ENCODE measurements around the gene DLG4.
A peak's percentile ranks its signal among the peaks of the same experiment; 100 is the strongest.

The DLG4 gene

DNA sequence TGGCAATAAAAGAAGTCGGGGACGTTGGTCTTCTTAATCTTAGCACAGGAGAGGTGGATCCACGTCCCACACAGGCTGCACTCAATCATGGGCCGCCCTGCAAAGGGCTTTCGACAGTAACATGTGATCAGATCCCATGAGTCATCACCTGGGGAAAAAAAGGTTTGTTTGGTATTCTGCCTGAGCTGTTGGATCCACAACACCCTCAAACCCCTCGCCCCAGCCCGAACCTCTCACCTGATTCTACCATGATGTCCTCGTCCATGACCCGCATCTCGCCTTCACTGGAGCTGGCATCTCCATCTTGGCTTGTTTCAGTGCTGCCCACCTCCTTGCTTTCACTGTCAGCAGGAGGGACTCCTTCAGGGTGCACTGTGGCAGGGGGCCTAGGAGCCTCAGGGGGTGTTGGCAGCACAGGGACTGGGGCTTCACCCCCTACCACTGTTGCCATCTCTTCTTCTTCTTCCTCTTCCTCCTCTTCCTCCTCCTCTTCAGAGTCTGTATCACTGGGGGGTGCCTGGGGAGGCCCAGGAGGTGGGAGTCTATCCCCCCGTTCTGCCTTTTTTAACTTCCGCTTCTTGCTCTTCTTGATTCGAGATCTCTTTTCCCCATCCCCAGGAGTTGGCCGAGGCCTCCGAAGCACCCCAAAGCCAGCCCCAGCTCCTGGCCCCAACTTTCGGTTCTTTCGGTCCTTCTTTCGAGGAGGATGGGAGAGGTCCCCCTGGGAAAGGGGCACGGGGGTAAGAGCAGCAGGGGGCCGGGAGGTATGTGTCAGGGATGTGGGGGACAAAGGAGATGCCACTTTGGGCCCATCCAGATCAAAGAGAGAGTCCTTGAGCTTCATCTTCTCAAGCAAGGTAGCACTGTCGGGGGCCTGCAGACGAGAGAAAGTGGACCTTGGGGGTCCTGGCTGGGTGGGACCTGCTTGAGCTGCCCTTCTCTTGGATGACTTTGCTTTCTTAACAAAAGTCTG lies 16.3 kb upstream of the DLG4 start:
- Histone ChIP-seq H3K27me3 (no peaks in the 10 kb centered on the region), H3K36me3 (peaks cover 25% of the 10 kb centered on the region), H3K4me1 (no peaks in the 10 kb centered on the region), H3K4me3 (ENCODE audit: low read depth, low read length) (no peak overlapping the region), H3K9me3 (no peaks in the 10 kb centered on the region)
- TF ChIP-seq, protein P1, sequence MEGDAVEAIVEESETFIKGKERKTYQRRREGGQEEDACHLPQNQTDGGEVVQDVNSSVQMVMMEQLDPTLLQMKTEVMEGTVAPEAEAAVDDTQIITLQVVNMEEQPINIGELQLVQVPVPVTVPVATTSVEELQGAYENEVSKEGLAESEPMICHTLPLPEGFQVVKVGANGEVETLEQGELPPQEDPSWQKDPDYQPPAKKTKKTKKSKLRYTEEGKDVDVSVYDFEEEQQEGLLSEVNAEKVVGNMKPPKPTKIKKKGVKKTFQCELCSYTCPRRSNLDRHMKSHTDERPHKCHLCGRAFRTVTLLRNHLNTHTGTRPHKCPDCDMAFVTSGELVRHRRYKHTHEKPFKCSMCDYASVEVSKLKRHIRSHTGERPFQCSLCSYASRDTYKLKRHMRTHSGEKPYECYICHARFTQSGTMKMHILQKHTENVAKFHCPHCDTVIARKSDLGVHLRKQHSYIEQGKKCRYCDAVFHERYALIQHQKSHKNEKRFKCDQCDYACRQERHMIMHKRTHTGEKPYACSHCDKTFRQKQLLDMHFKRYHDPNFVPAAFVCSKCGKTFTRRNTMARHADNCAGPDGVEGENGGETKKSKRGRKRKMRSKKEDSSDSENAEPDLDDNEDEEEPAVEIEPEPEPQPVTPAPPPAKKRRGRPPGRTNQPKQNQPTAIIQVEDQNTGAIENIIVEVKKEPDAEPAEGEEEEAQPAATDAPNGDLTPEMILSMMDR (IDR thresholded peaks at IDR 0.05; ENCODE audit: low read depth, low read length): no peak
- no peak for DNase-seq

DNA sequence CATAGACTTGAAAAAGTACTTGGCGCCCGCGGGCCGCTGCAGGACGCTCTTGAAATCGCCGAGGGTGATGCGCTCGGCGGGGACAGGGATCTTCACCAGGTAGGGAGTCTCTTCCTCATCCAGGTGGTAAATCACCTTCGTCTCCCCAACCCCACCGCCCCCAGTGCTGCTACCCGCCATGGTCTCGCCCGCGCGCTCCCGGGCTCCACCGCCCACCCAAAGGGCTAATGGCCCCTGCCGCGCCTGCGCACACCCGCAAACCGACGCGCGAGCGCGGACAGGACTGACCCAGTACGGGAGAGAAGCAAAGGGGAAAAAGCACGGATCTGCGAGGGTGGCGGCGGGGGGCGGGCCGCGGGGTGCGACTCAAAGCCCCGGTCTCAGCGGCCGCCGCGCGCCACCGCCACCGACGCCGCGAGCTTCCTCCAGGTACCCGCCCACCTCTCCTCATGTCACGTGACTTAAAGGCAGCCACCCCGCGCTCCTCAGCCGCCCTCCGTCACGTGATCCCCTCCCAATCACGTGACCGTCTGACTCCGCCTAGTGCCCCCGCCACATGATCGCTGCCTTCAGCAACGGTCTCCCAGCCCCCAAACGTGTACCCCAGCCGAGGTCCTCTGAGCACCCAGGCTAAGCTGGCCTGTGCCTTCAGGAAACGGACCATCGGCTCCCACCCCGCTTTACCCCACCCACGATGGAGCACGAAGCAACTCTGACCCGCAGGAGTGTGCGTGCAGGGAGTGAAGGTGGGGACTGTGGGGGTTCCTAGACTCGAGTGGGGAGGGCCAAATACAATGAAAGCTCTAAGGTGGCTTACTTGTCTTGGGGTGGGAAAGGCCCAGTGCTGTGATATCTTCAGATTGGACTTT lies 14.7 kb upstream of the DLG4 start, which contains the start of gene DVL2:
DVL2 (minus strand) TSS at position 435 of the 869 bp plus-strand sequence; CDS start at position 180, 255 bp downstream.
- Histone ChIP-seq H3K4me1 (no peaks in the 10 kb centered on the region), H3K36me3 (peaks cover 22% of the 10 kb centered on the region), H3K9me3 (no peaks in the 10 kb centered on the region), H3K4me3 (ENCODE audit: low read depth, low read length) (peak within 1 kb of the TSS; percentile 86), H3K27me3 (no peaks in the 10 kb centered on the region)
- TF ChIP-seq, protein P1 (IDR thresholded peaks at IDR 0.05; ENCODE audit: low read depth, low read length): no peak
- DNase-seq: peak; percentile 91

DNA sequence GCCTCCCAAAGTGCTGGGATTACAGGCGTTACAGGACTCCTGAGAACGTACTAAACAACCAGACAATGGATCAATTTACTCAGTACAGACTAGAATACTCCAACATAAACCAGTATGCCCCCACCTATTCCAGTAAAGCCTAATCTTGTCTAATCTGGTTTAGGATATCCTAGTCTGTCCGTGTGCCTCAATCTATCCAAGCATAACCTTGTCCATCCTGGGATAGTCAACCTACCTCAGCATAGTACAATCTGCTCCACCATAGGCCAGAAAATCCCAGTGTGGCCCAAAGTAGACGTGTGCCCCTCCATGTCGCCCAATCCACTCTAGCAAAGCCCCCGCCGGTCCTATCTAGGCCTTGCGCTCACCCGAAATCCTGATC lies 14.1 kb upstream of the DLG4 start:
- no peak for DNase-seq
- no peaks in the 10 kb centered on the region for H3K4me1 ChIP-seq
- H3K27me3 ChIP-seq: no peaks in the 10 kb centered on the region
- TF ChIP-seq, protein P1 (IDR thresholded peaks at IDR 0.05; ENCODE audit: low read depth, low read length): no peak
- H3K4me3 ChIP-seq (ENCODE audit: low read depth, low read length): peak overlapping the region; percentile 86
- H3K36me3 ChIP-seq: peaks cover 22% of the 10 kb centered on the region
- H3K9me3 ChIP-seq: no peaks in the 10 kb centered on the region

DNA sequence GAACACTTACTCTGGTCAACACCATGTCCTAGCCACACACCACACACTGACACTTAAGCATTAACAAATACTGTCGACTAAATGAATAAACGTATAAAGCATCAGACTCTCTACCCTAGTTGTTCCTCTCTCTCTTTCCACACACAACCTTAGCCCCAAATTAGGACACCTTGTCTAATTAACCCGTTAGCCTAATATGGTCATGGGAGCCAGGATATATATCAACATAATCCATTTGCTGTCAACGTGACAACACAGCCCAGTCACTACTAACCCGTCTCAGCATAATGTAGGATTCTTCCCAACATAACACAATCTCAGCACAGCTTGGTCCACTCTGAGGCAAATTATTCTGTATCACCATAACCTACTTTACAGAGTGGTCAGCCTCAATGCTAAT lies 12.5 kb upstream of the DLG4 start:
- Histone ChIP-seq H3K36me3 (peaks cover 18% of the 10 kb centered on the region), H3K27me3 (no peaks in the 10 kb centered on the region), H3K9me3 (no peaks in the 10 kb centered on the region), H3K4me1 (no peaks in the 10 kb centered on the region), H3K4me3 (ENCODE audit: low read depth, low read length) (no peak overlapping the region; the same call in 1 of the 2 replicates)
- no peak for DNase-seq
- TF ChIP-seq, protein P1 (IDR thresholded peaks at IDR 0.05; ENCODE audit: low read depth, low read length): no peak

DNA sequence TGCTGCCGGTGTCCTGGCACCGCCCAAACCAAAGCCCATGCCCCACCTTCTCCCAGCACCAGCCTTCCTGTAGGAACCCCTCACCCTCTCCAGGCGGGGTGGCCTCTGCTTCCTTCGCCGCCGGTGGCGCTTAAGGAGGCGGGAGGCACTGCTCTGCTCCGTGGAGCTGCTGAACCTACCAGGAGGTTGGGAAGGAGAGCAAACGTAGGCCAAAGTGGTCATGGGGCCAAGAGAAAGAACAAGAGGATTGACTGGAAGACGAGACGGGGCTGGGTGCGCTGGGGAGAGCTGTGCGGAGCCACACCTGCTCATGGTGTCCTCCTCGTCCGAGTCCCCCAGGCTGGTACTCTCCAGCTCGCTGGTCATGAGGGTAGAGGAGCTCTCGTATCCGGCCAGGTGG lies 9.9 kb upstream of the DLG4 start:
- Histone ChIP-seq H3K36me3 (no peaks in the 10 kb centered on the region), H3K9me3 (no peaks in the 10 kb centered on the region), H3K27me3 (no peaks in the 10 kb centered on the region), H3K4me1 (no peaks in the 10 kb centered on the region), H3K4me3 (ENCODE audit: low read depth, low read length) (no peak overlapping the region)
- TF ChIP-seq, protein P1 (IDR thresholded peaks at IDR 0.05; ENCODE audit: low read depth, low read length): no peak
- DNase-seq: no peak

Data from BE2C (cell line).